Progenitor cell of endocrine pancreas (in vitro differentiated cells): ENCODE results near the gene PRSS50. TPM values are rescaled to one million over a fixed set of nuclear protein-coding genes. Genes with fewer than 3 reads are reported as not detected.

Source experiments
- DNase-seq: peaks from one replicate; pipeline ENCODE4 v3.0.0; 2021; ENCODE audit warnings: low spot score; ENCODE audit not compliant: unreplicated experiment
- H3K27ac Mint-ChIP-seq: 2 replicates; pipeline ENCODE4 v1.8.0; 2021; ENCODE audit warnings: mild to moderate bottlenecking, moderate library complexity, mixed read lengths
- H3K27me3 Mint-ChIP-seq: 2 replicates; pipeline ENCODE4 v1.8.0; 2021; ENCODE audit warnings: mixed read lengths
- H3K36me3 Mint-ChIP-seq: 2 replicates; pipeline ENCODE4 v1.8.0; 2022; ENCODE audit warnings: mixed read lengths; ENCODE audit not compliant: insufficient read depth
- H3K4me1 Mint-ChIP-seq: 2 replicates; pipeline ENCODE4 v1.8.0; 2021; ENCODE audit warnings: low read depth, mixed read lengths
- H3K4me3 Mint-ChIP-seq: 2 replicates; pipeline ENCODE4 v1.8.0; 2021; ENCODE audit warnings: low read depth, mild to moderate bottlenecking, moderate library complexity, mixed read lengths
- H3K9me3 Mint-ChIP-seq: 2 replicates; pipeline ENCODE4 v1.8.0; 2021; ENCODE audit warnings: low read depth, mixed read lengths
- CTCF ChIP-seq: fragments of 200-600 bp; sonication (generic); IDR thresholded peaks from one replicate; pipeline ENCODE4 v1.5.0; 2021; ENCODE audit warnings: antibody characterized with exemption, mild to moderate bottlenecking; ENCODE audit not compliant: unreplicated experiment
- total RNA-seq: library from RNA; stranded (reverse); gene quantifications from 2 replicates; pipeline ENCODE4 v1.2.1, GENCODE V29; 2021

PRSS50 gene
- total RNA-seq, 1 donor from 2014 or later: 1.9 TPM

GRCh38 chr3:46664188-46664970 lies 53.3 kb downstream of the PRSS50 start:
- Mint-ChIP-seq H3K4me1 (peaks cover 9% of the 10 kb centered on the region), H3K9me3 (no peaks in the 10 kb centered on the region), H3K36me3 (no peaks in the 10 kb centered on the region), H3K27ac (no peak overlapping the region), H3K27me3 (peaks cover 61% of the 10 kb centered on the region), H3K4me3 (no peak overlapping the region)
- peak; percentile 6 for DNase-seq
- TF ChIP-seq CTCF: no peak

GRCh38 chr3:46663591-46664135 lies 54.0 kb downstream of the PRSS50 start:
- H3K27me3 Mint-ChIP-seq: peaks cover 62% of the 10 kb centered on the region
- H3K4me1 Mint-ChIP-seq: peaks cover 12% of the 10 kb centered on the region
- TF ChIP-seq CTCF: no peak
- no peaks in the 10 kb centered on the region for H3K36me3 Mint-ChIP-seq
- H3K4me3 Mint-ChIP-seq: no peak overlapping the region
- H3K9me3 Mint-ChIP-seq: no peaks in the 10 kb centered on the region
- DNase-seq: peak; percentile 6
- no peak overlapping the region for H3K27ac Mint-ChIP-seq

- H3K9me3 Mint-ChIP-seq: no peaks in the 10 kb centered on the region
- H3K27ac Mint-ChIP-seq: peak overlapping the region; percentile 16
- no peaks in the 10 kb centered on the region for H3K36me3 Mint-ChIP-seq
- H3K4me3 Mint-ChIP-seq: no peak overlapping the region
- peaks cover 12% of the 10 kb centered on the region for H3K4me1 Mint-ChIP-seq
- peaks cover 57% of the 10 kb centered on the region for H3K27me3 Mint-ChIP-seq
- TF ChIP-seq CTCF: no peak
- no peak for DNase-seq
Measured at GRCh38 chr3:46662771-46663551, 54.7 kb downstream of the PRSS50 start.

Other genes with a start within 250 kb of the PRSS50 start
- gene RTP3, start 219.9 kb downstream of the PRSS50 start, total RNA-seq: not detected in 2 replicates
- not detected in 2 replicates for gene LRRC2, start 151.6 kb downstream of the PRSS50 start, total RNA-seq
- not detected in 2 replicates for gene FAM240A, start 105.3 kb downstream of the PRSS50 start, total RNA-seq
- 3.5 and 3.7 TPM in 2 replicates for gene ALS2CL, start 24.2 kb downstream of the PRSS50 start, total RNA-seq
- gene TMIE, start 16.5 kb downstream of the PRSS50 start, total RNA-seq: 0.50 and 0.53 TPM in 2 replicates
- 0.33 TPM in 1 of 2 replicates, not detected in the other for gene MYL3, start 145.6 kb upstream of the PRSS50 start, total RNA-seq
- gene PTH1R, start 159.9 kb upstream of the PRSS50 start, total RNA-seq: 0.26 and 0.40 TPM in 2 replicates